ENCODE results near the gene P2RX1.

DNA sequence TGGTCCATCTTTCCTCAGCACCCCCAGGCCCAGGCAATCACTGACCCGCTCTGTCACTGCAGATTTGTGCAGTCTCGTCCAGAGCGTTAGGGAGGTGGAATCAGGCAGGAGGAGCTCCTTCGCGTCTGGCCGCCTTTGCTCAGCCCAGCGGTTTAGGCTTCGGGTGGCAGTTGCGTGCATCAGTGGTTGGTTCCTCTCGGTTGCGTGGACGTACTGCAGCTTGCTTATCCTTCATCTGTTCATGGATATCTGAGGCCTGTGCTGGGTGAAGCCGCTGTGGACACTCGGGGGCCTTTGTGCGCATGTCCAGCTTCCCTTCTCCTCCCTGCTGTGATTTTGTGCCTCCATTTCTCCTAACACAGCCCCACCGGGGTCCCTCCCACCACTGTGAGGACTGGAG lies 4.7 kb upstream of the P2RX1 start:
- TF ChIP-seq ZFP30 (CRISPR knock-in tag; IDR thresholded peaks at IDR 0.05) (no peak), PPARA (CRISPR knock-in tag; IDR thresholded peaks at IDR 0.05; ENCODE audit: borderline replicate concordance) (no peak), ZFP3 (CRISPR knock-in tag; IDR thresholded peaks at IDR 0.05) (no peak)
- TF ChIP-seq, protein P1, sequence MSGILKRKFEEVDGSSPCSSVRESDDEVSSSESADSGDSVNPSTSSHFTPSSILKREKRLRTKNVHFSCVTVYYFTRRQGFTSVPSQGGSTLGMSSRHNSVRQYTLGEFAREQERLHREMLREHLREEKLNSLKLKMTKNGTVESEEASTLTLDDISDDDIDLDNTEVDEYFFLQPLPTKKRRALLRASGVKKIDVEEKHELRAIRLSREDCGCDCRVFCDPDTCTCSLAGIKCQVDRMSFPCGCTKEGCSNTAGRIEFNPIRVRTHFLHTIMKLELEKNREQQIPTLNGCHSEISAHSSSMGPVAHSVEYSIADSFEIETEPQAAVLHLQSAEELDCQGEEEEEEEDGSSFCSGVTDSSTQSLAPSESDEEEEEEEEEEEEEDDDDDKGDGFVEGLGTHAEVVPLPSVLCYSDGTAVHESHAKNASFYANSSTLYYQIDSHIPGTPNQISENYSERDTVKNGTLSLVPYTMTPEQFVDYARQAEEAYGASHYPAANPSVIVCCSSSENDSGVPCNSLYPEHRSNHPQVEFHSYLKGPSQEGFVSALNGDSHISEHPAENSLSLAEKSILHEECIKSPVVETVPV (CRISPR knock-in tag; IDR thresholded peaks at IDR 0.05): no peak

All from SK-N-SH treated with all-trans-retinoic acid at 6 μM for 48 hours (cell line).